ENCODE results near the gene POU2F3. TPM values are rescaled to one million over a fixed set of nuclear protein-coding genes. Genes with fewer than 3 reads are reported as not detected.

POU2F3 gene
- total RNA-seq, 2 donors from 2014 or later = 0.77 to 1.5 TPM

- Histone ChIP-seq H3K27ac (no peak overlapping the region), H3K9ac (ENCODE audit: low read depth in 2 of 2, low read length in 2 of 2) (no peak overlapping the region), H3K4me3 (no peak overlapping the region), H3K4me1 (peaks cover 13% of the 10 kb centered on the region), H3K9me3 (no peaks in the 10 kb centered on the region), H3K27me3 (no peaks in the 10 kb centered on the region), H3K36me3 (no peaks in the 10 kb centered on the region)
- intact Hi-C loops (cut with DNase I) = no loop called here
- TF ChIP-seq CTCF (IDR thresholded peaks at IDR 0.05) = no peak
- DNase-seq = no peak
Observed at GRCh38 chr11:120205596-120206161, 34.3 kb upstream of the POU2F3 start.

DNA sequence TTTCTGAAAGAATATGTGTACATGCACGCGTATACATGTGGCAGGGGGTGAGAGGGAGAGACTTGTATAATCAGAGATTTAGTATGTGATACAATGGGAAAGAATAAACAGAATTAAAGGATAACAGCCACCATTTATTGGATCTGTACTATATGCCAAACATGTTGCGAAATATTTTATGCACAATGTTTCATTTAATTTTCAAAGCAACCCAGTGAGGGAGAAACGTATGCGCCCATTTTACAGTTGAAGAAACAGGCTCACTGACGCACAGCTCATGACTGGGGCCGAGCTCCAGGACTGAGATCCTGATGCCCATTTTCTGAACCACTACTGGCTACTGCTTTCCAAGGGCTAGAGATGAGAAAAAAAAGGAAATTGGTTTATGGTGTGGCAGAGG, 32.4 kb upstream of the POU2F3 start:
- Histone ChIP-seq H3K36me3 (no peaks in the 10 kb centered on the region), H3K9me3 (no peaks in the 10 kb centered on the region), H3K4me3 (no peak overlapping the region), H3K9ac (ENCODE audit: low read depth in 2 of 2, low read length in 2 of 2) (no peak overlapping the region), H3K4me1 (peaks cover 13% of the 10 kb centered on the region), H3K27me3 (no peaks in the 10 kb centered on the region), H3K27ac (no peak overlapping the region)
- TF ChIP-seq CTCF (IDR thresholded peaks at IDR 0.05) = no peak
- intact Hi-C loops (cut with DNase I) = no loop called here
- DNase-seq = no peak

GRCh38 chr11:120208001-120208441, 31.9 kb upstream of the POU2F3 start:
- intact Hi-C loops (cut with DNase I) = no loop called here
- no peaks in the 10 kb centered on the region for H3K27me3 ChIP-seq
- H3K9ac ChIP-seq (ENCODE audit: low read depth in 2 of 2, low read length in 2 of 2) = no peak overlapping the region
- H3K36me3 ChIP-seq = no peaks in the 10 kb centered on the region
- no peak overlapping the region for H3K4me3 ChIP-seq
- DNase-seq = no peak
- peak overlapping the region; percentile 40 for H3K27ac ChIP-seq
- H3K9me3 ChIP-seq = no peaks in the 10 kb centered on the region
- peaks cover 13% of the 10 kb centered on the region for H3K4me1 ChIP-seq
- no peak for TF ChIP-seq CTCF (IDR thresholded peaks at IDR 0.05)

GRCh38 chr11:120208777-120209176, 31.2 kb upstream of the POU2F3 start:
- Histone ChIP-seq H3K36me3 (no peaks in the 10 kb centered on the region), H3K27me3 (no peaks in the 10 kb centered on the region), H3K9ac (ENCODE audit: low read depth in 2 of 2, low read length in 2 of 2) (no peak overlapping the region), H3K4me1 (peaks cover 18% of the 10 kb centered on the region), H3K9me3 (no peaks in the 10 kb centered on the region), H3K4me3 (no peak overlapping the region), H3K27ac (peak overlapping the region; percentile 79)
- TF ChIP-seq CTCF (IDR thresholded peaks at IDR 0.05) = no peak
- peak; percentile 68 for DNase-seq
- intact Hi-C loops (cut with DNase I) = no loop called here

GRCh38 chr11:120209746-120210625, 30.0 kb upstream of the POU2F3 start:
- H3K9ac ChIP-seq (ENCODE audit: low read depth in 2 of 2, low read length in 2 of 2) = peak overlapping the region; percentile 81 to 82
- intact Hi-C loops (cut with DNase I) = no loop called here
- DNase-seq = no peak
- H3K36me3 ChIP-seq = no peaks in the 10 kb centered on the region
- peak overlapping the region; percentile 79 for H3K27ac ChIP-seq
- H3K9me3 ChIP-seq = no peaks in the 10 kb centered on the region
- H3K4me1 ChIP-seq = peaks cover 18% of the 10 kb centered on the region
- H3K27me3 ChIP-seq = no peaks in the 10 kb centered on the region
- H3K4me3 ChIP-seq = peak overlapping the region; percentile 75
- no peak for TF ChIP-seq CTCF (IDR thresholded peaks at IDR 0.05)
